Right hindlimb (tissue), 1 donor: ENCODE data around the gene NUP210.

Experiments used
- DNase-seq: peaks from one replicate; pipeline ENCODE4 v3.0.0-alpha.2; 2018

NUP210 gene

DNA sequence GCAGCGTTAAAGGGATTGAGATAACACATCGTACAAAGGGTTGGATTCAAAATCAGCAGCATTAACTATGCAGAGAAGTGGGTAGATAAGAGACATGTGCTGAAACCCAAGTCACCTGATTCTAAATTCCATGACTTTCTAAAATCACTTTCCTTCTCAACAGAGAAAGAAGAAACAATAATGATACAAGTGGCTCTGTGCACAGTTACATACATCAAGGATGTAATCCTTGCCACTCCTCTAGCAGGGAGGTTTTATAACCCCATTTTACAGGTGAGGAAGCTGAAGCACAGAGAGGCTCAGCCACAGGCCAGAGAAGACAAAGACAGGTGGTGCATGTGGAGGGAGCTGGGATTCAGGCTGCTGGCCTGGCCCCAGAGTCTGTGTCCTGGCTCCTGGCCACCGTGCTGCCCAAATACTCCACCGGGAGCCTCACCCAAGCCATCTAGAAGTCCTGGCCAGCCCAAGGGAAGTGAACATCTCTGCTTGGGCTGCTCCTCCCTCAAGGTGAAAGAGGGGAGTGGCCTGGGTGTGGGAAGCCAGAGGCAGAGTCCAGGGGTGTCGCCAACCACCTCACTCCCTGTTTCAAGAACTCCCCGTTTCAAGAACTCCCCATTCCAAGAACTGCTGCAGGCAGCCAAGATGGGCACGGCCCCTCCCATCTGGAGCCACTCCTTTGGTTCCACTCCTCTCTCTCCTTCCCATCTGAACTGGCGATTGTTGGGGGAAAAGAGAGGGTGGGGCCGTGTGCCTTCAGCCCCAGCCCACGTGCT is 147.1 kb downstream of the NUP210 start:
- no peak for DNase-seq

DNA sequence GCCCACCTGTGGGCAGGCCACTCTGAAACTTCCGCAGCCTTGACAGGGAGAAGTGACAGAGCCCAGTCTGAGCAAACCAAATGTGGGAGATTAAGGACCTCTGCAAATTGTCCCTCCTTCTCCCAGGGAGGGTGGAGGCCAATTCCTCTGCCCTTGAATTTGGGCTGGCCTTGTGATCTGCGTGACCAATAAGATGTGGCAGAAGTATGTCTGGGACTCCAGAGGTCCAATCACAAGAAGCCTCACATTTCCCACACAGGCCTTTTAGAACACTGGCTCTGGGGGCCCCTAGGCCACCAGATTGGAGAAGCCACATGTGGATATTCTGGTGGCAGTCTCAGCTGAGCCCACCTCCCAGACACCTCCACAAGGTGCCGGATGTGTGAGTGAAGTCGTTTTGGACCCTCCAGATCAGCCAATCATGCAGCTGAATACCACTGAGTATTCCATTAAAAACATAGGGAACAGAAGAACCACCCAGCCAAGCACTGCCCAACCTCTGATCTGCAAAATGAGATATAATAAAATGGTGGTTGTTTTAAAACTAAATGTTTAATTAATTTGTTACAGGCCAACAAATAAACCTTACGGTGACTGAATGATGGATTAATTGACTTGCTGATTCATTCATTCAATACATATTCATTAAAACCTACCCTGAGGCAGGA is 150.3 kb downstream of the NUP210 start:
- no peak for DNase-seq

DNA sequence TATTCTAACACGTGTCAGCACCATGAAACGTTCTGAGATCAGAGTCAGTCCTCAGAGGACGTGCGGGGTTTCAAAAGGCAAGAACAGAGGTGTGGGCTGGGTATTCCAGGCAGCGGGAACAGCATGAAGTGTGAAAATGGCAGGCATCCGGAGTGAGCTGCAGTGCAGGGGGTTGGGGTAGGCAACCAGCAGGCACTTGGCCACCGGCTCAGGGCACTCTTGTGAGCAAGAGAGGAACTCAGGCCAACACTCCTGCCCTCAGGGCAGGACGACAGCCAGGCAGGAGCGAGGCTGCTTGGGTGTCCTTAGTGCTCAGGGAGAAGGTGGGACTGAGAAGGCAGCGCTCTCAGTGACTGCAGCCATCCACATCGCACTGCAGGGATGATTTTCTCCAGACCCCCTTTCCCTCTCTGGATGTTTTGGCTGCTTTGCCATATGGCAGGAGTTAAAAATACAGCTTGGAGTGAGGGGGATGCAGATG is 151.1 kb downstream of the NUP210 start:
- DNase-seq, result no peak

DNA sequence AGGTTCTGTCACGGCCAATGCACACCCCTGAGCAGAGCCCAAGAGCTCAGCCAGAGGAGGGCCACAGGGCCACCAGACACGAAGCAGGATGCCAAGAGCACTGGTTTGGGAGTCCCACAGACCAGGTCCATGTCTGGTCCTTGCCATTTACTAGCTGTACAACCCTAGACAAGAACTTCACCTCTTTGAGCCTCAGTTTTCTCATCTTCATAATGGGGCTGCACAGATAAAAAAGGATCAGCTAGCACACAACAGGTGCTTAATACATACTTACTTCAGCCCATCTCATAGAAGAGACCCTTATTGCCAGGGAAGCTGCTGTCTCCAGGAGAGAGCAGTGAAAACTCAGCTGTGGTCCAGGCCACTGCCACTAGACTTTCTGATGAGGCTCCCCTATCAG is 152.0 kb downstream of the NUP210 start:
- DNase-seq, result no peak

DNA sequence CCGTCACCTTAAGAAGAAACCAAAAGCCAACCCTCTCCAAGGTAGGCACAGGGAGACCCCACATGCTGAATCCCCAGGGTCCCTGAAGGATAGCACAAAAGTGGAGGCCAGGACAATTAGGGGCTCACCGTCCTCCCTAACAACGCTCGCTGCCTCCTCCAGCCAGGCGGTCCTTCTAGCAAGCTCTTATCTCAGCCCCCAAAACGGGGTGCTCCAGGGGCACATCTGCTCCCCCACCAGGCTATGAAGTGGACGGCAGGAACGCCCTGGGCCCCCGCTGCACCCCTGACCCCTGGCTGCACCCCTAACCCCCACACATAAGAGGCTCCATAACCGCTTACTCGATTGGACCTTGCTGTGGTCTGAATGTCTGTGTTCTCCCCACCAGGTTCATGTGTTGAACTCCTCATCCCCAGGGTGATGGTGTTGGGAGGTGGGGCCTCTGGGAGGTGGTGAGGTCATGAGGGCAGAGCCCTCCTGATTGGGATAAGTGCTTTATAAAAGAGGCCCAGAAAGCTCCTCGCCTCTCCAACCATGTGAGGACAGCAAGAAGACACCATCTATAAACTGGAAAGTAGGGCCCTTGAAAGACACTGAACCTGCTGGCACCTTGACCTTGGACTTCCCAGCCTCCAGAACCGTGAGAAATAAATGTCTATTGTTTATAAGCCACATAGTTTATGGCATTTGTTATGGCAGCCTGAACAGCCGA is 153.3 kb downstream of the NUP210 start:
- DNase-seq, result no peak
